Measurements from ENCODE around the gene MRPL50.

The MRPL50 gene

GRCh38 chr9:101398068-101398929 is at the start of gene MRPL50, which contains the start of gene ZNF189:
MRPL50 (minus strand) TSS chr9:101398618; CDS start chr9:101398592, 26 bp downstream.
ZNF189 (plus strand) TSS chr9:101398851; CDS start chr9:101399157, 306 bp downstream.
- peak; percentile 99 for DNase-seq

- no peak for DNase-seq
These were observed 48.3 kb upstream of the MRPL50 start for GRCh38 chr9:101446732-101447131.

- no peak for DNase-seq
These were observed 47.1 kb upstream of the MRPL50 start for GRCh38 chr9:101445353-101446029.

DNA sequence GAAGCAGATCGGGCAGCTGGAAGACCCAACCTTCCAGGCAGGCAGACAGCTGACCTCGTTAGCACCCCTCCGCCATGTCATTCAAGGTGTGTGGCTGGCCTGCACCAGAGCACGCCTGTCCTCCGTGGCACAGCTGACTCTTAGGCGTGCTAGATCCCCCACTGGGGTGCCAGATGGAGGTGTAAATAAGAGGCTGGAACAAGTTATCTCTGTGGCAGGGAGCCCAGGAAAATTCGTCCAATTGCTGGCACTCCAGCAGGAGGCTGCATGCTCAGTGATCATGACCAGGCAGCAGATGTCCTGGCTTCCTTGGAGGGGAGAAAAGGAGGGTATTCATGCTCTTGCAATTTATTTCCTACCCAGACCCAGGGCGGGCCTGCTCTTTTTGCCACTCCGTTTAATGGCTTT is 45.0 kb upstream of the MRPL50 start:
- DNase-seq, result no peak

DNA sequence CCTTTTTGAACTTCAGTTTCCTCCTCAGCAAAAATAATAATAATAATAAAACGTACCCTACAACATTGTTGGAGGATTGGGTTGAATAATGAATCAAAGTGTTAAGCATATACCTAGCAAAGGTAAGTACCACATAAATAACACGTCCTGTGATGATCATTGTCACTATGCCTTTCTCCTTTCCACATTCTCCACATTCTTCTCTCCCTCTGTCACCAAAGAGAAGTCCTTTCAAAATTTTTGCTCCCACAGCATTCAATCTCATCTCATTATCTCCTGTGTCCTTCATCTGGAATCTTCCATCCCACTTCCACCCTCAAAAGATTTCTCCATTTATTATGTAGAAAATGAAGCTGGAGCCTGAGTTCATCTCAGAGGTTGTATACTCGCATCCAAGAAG is 44.3 kb upstream of the MRPL50 start:
- DNase-seq, result no peak

DNA sequence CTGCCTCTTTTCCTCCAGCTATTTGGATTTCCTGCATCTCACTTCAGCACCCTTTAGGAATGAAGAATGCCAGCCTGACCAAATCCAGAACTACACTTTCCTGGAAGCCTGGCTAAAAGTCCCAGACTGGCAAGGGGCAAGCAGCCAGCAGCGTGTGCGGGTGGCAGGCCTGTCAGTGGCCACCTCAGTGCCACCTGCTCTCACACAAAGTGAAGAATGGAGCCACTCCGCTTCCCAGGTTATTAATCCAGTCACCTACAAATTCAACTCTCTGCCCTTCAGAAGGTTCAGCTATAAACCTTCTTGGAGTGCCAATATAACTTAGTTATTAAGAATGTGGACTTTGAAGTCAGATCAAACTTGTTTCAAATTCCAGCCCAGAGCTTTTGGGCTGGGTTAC is 43.9 kb upstream of the MRPL50 start:
- no peak for DNase-seq

GRCh38 chr9:101440714-101441230 is 42.4 kb upstream of the MRPL50 start:
- no peak for DNase-seq

DNA sequence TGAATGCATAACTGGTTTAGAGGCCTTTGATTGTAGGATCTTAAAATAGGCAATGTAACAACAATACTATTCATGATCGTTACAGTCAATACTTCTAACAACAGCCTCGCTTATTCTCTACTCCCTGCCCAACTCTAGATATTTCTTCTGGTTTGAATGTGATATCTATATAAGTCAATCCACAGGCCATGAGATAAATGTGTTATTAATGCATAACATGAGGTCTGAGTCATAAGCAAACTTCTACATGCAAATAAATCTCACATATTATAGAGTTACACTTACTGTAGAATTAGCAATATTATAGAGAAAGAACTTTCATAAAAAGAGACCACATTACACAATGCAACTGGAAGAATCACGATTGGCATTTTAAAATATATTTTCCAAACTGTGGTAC is 40.1 kb upstream of the MRPL50 start:
- no peak for DNase-seq

GRCh38 chr9:101437806-101438232 is 39.4 kb upstream of the MRPL50 start:
- no peak for DNase-seq

DNA sequence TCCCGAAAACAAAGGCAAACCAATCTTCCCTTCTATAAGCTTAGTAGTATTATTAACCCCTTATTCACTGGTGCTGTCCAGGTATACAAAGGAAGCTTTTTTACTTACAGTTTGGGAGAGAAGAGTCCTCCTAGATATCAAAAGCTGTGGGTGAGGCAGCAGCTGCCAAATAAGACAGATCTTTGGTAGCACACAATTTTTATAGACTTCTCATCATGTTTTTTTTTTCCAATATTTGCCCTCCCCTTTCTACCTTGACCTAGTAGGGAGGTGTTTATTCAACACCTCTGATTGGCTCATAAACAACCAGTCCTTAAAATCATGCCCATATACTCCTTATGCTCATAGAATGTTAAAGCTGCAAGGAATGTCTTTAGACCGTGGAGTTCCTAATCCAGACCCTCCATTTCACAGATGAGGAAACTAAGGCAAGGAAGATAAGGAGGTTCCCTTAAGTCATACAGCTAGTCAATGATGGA is 37.2 kb upstream of the MRPL50 start, which contains the start of gene ALDOB:
Gene ALDOB (minus strand): TSS at position 174 of the 479 bp plus-strand sequence. CDS start 4,887 bp downstream, outside the sequence.
- DNase-seq, result no peak

GRCh38 chr9:101434998-101435397 is 36.6 kb upstream of the MRPL50 start:
- DNase-seq, result no peak

DNA sequence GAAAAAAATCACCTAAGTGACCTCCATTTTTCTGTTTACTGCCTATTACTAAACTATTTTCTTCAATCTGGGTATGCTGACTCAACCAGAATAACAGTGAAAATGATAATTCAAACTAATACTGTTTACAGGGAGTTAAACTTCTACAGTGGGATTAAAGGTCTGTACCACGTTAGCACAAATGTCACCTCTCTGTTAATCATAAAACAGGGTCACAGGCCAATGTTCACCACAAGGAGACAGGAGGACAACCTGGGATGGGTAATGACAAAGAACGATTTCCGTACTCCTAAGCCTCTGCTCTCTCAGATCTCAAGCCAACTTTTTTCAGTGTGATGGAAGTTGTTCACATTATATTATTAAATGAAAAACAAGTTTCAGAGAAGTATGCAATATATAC is 34.8 kb upstream of the MRPL50 start:
- DNase-seq, result no peak

DNA sequence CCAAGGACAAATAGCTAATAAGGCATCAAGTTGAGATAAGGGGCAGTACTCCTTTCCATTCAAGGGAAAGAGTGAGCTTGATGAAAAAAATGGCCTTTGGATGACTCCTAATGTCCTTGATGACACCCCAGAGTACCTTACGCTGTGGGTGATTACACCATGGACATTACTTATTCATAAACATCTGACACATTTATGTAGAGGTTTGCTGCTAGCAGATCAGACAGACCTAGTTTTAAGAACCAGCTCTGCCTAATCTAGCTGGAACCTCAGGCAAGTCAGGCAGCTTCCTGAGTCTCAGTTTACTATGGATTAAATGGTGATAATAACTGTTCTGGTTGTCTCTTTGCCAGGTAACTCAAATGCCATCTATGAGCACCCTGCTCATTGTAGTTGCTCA is 34.3 kb upstream of the MRPL50 start:
- no peak for DNase-seq

DNA sequence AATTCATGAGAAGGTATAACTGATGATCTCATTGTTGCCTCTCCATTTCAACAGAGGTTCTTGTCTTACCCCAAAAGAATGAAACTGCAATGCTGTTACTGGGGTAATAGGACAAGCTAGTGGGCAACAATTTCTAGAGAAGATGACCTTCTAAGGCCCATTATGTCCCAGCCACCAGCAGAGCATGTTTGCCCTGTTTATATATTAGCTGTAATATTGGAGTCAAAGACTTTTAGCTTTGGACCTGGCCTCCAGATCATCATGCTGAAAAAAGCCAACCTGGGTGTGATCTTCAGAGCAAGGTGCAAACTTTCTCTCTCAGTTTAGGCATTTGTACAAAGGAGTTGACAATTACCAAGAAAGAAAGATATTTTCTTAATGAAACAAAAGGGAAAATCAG is 33.8 kb upstream of the MRPL50 start:
- DNase-seq, result no peak

DNA sequence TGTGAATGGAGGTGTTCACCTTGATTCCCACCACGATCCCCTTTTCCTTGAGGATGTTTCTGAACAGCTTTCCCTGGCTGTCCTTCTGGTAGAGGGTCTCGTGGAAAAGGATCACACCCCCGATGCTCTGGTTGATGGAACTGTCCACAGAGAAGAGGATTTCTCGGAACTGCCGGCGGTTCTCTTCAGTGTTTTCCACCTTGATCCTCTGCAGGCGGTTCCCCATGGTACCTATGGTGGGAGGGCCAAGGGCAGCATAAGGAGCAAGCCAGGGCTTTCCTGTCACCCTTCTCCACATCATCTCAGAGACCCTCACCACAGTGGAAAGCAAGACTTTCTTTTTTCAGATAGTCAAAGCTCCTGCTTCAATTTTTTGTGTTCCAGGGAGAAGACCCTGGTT is 31.3 kb upstream of the MRPL50 start:
- no peak for DNase-seq

DNA sequence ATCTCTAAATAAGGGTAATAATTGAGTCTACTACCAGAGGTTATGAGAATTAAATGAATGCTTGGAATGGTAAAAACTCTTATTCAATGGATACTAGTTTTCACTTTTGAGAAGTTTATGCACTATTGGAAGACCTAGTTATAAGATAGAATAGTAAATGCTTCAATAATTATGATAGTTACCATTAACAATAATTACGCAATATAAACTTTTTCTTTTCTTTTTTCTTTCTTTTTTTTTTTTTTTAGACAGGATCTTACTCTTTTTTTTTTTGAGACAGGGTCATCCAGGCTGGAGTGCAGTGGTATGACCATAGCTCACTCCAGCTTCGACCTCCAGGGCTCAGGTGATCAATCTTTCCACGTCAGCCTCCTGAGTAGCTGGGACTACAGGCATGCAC is 30.5 kb upstream of the MRPL50 start:
- no peak for DNase-seq

DNA sequence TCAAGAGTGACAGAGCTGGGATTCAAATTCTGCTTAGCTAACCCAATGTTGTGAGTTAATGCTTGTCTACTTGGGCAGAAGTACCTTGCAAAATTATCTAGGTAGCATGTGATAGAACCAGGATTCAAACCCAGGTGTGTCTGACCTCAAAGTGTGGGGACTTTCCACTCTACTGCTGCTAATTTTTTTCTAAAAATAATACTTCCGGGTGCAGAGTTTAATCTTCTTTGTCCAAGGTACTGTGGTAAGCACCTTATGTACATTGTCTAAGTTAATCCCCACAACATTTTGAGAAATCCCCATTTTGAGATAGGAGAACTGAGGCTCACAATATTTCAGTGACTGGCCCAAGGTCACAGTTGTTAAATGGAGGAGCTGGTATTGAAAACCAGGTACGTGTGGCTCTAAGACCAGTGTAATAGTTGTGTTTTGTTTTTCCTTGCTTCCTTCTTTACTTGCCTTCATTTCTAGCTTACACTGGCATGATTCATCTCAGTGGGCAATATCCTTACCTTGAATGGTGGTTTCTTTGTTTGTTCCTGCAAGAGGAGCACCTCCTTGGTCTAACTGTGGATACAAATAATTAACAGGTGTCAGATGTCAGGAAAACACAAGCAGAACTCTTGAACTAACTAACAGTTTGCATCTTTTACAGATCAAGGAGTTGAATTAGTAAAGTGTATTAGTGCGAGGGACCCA is 29.7 kb upstream of the MRPL50 start:
- no peak for DNase-seq

DNA sequence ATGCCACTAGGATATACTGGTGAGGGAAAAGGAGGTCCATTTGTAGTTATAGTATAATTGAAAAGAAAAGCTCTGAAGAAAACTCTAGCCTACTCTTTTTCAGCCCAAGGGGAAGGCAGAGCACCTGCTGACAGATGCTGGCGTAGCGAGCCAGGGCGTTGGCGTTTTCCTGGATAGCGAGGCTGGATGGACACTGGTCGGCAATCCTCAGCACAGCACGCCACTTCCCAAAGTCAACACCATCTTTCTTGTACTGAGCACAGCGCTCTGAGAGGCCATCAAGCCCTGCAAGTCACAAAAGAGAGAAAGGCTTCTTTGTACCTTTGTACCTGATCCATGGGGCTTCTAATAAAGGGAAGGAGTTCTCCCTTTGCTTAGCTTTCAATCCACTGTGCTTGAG is 28.9 kb upstream of the MRPL50 start:
- no peak for DNase-seq

DNA sequence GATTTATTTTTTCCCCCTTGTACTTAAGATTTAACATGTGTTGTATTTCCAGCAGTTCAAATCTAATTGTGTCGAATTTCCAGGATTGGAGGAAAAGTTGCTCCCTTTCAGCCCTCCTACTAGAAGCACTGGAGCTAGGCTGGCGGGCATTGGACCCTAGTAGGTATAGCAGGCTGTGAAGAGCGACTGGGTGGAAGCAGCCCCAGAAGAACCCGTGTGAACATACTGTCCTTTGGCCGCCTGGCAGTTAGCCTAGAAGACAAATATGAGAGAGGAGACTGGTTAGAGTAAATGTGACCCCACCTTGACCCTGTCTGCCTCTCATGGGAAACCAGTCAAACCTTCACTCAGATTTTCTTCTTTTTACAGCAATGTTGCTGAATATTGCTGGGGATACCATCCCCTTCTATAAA is 23.2 kb upstream of the MRPL50 start:
- DNase-seq, result no peak

- DNase-seq, result no peak
These were observed 21.4 kb upstream of the MRPL50 start for GRCh38 chr9:101419863-101420262.

DNA sequence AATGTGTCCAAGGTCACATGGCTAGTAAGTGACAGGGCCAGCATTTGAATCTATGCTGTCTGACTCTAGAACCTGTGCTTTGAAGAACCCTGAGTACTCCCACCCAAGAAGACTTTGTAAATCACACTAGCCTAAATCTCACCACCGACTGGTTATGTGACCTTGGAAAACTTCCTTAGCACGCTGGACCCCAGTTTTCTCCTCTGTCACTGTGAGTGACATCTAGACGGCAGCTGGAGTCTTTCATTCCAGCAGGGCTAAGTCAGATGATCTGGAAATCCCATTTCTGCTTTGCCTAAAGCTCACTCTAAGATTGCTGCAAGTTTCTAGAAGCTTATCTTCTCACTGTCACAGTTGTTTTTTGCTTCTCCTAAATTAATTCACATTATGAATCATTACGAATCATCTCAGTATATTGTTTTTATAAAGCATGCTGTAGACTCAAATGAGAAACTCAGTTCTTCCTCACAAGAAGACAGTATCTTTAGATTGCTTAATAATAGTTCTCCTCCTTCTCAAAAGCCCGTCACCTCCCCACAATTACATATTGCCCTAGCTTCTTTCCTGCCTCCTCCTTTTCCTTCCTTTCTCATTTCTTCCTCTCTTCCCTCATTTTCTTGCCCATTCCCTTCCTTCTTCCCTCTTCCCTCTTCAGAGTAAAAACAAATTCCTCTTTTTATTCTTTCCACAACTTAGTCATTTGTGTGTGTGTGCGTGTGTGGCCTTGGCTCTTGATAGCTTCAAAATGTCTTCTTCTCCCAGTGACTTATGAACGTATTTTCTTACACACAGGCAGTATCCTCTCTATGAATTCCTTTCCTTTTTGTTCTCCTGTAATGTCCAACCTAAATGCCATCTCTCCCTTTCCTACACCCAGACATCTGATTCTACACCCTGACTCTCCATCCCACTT is 20.4 kb upstream of the MRPL50 start:
- peak; percentile 36 for DNase-seq

DNA sequence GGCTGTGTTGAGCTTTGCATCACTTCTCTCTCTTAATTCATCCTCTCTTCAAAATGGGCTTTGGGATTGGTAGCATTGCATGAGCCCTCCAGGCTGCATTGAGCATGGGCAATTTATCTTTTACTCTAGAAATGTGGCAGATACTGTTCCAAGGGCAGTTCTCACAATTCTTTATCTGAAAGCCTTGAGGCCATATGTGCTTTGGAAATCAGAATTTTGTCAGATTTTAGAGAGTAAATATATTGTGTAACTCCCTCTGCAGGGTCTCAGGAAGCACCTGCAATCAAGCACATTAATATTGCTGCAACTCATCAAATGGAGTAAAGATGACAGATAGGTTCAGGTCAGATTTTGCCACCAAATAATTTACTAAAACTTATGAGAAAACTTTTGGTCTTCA is 19.6 kb upstream of the MRPL50 start:
- DNase-seq, result peak; percentile 6

Measured in NCI-H226 (cell line).